Placental epithelial cell (primary cell): ENCODE data around the gene PALLD. TPM values are rescaled to one million over a fixed set of nuclear protein-coding genes. Genes with fewer than 3 reads are reported as not detected.

ENCODE experiments used
- small RNA-seq: library from RNA; depleted of rRNA; stranded (forward); fragments of <200 nt; gene quantifications from one replicate; pipeline ENCODE3, GENCODE V24; 2012
- total RNA-seq: library from RNA; depleted of rRNA; stranded (reverse); fragments of >200 nt; gene quantifications from 2 replicates; pipeline ENCODE4 v1.2.3, GENCODE V29; 2012

Gene PALLD
- 89.1 and 130 TPM in 2 replicates for total RNA-seq

DNA sequence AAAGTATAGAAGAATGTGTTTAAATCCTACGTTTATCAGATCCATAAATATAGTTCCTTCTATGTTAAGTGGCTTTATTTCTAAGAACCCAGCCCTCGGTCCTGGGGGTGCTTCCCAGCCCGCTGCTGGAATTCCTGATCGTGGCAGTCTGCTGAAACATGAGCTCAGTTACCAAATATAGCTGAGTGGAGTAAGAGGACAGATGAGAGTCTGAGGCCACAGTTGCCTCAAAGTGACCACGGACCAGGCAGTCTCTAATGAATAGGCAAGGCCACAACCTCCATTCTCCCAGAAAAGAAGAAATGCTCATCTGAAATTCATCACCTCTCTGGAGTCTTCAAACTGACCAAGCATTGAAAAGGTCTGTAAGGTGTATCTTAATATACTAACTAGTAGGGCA, at the start of gene PALLD:
Gene PALLD, plus strand, starts transcription at position 219 of the 400 bp plus-strand sequence.

Small RNA genes within 50 kb of the gene (small RNA-seq; reads per million reads assigned to genes)
- not detected for gene RF00432
- not detected for gene RNU6-1336P
- gene RNU6-853P: not detected

Other genes with a start within 250 kb of the PALLD start
- 2.1 and 5.9 TPM in 2 replicates for gene DDX60, start 178.3 kb upstream of the PALLD start, total RNA-seq
- gene DDX60L, start 16.6 kb upstream of the PALLD start, total RNA-seq: 21.2 and 21.6 TPM in 2 replicates